NCI-H146 (cell line): ENCODE data around the gene MMP17.

Source experiments
- DNase-seq: peaks from one replicate; lab custom pipeline; 2025; lab: John Stamatoyannopoulos, UW

The MMP17 gene

GRCh38 chr12:131830914-131831571 lies 2.9 kb downstream of the MMP17 start:
- DNase-seq = peak; percentile 78

DNA sequence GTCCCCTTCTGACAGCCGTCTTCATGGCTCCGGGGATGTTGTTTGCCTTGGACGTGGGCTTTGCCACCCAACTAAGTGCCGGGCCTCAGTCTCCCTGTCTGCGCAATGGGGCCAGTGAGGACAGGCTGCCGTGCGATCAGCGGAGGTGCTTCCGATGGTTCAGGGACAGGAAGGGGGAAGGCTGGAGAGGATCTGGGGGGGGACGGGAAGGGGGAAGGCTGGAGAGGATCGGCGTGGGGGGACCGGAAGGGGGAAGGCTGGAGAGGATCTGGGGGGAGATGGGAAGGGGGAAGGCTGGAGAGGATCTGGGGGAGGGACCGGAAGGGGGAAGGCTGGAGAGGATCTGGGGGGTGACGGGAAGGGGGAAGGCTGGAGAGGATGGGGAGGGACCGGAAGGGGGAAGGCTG lies 3.4 kb downstream of the MMP17 start:
- peak; percentile 82 for DNase-seq

DNA sequence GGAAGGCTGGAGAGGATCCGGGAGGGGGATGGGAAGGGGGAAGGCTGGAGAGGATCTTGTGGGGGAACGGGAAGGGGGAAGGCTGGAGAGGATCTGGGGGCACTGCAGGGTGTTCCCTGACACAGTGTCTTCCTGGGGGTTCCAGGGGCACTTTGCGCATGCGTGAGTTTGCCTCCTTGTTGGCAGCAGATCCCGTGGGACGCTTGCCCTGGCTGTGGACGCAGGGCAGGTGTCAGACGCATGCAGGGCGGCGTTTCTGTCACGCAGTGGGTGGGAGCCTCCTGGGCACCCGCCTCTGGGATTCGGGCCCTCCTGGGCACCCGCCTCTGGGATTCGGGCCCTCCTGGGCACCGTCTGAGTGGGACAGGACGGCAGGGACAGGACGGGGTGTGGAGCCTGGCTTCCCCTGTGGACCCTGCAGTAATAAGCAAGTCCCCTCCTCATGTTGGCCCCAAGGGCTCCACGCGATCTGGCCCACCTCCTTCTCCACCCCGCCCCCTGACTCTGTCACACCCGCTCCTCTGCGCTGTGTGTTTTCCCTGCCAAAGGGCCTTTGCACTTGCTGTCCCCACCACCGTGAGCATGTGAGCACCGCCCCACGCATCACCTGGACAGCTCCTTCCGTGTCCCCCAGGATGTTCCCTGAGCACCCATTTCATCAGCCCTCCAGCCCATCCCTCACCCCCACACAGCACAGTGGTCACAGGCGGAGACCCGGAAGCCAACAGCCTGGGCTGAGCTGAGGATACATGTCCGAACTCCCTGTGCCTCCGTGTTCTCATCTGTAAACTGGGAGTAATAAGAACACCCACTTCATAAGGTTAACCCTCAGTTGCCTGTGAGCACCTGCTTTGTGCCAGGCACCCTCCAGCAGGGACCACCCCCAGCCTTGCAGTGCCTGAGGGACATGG lies 4.4 kb downstream of the MMP17 start:
- peak; percentile 80 for DNase-seq

- DNase-seq = no peak
Observed at GRCh38 chr12:131833288-131833895, 5.2 kb downstream of the MMP17 start.

GRCh38 chr12:131833896-131834641 lies 5.9 kb downstream of the MMP17 start:
- no peak for DNase-seq

GRCh38 chr12:131834798-131835615 lies 6.8 kb downstream of the MMP17 start:
- DNase-seq = no peak

GRCh38 chr12:131835616-131836171 lies 7.5 kb downstream of the MMP17 start:
- DNase-seq = no peak

DNA sequence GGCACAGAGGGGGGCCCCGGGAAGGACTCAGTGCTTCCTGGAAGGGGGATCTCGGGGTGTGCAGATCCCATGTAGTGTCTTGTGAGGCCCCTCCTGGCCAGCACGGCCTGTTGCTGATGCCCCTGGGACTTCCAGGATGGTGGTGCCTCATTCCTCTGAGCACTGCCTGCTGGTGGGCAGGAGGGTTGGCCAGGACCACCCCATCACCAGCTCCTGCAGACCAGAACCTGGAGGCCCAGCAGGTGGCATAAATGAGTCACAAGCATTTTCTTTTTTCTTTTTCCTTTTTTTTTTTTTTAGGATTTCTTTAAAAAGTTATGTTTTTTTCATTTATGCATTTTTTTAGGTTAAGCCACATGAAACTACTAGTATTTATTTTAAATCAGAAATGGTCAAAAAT lies 8.0 kb downstream of the MMP17 start:
- DNase-seq = no peak

DNA sequence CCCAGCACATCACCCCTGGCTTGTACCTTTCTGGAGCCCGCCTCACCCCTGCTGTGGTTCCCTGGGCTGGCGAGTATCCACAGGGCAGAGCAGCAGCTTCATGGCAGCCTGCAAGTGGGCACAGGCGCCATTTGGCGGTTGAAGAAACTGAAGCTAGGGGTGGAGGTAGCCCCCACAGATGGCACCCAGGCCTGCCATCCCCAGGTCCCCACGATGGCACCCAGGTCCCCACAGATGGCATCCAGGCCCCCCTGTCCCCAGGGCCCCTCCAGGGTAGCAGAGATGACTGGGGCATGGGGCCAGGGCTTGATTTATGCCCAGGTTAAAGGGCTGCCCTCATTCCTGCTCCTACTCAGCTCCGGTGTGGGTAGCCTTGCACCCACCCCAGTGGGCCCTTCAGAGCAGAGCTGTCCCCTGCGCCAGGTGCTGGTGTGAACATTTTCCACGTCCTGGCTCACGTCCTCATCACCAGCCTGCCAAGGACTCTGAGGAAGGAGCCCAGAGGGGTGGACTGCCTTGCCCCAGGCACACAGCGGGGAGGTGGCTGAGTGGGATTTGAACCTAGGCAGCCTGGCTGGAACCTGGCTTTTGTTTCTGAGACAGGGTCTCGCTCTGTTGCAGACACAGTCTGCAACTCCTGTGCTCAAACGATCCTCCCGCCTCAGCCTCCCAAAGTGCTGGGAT lies 8.7 kb downstream of the MMP17 start:
- DNase-seq = no peak

DNA sequence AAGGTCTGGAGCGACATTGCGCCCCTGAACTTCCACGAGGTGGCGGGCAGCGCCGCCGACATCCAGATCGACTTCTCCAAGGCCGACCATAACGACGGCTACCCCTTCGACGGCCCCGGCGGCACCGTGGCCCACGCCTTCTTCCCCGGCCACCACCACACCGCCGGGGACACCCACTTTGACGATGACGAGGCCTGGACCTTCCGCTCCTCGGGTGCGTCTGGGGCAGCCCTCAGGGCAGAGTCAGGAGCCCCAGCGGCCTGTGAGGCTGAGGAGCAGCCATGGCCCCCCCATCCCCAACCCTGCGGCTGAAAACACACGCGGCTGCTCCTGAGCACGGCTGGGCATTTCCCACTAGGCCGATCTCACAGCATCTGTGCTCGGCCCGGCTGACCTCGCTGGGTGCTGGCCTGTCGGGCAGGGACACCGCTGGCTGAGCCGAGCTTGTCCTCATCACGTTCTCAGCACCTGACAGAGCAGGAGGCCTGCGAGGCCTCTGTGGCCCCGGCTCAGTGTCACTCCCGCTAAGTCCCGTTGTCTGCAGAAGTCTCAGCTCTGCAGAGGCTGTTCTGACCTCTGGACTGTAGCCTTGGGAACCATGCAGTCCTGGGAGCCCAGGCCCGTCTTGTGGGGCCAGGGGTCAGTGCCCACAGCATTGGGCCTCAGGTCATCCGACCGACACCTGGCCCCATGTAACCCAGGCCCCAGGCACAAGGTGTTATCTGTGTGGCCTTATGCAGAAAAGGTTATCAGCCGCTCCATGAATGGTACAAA lies 12.6 kb downstream of the MMP17 start:
- no peak for DNase-seq

- no peak for DNase-seq
Observed at GRCh38 chr12:131841547-131841946, 13.4 kb downstream of the MMP17 start.

- no peak for DNase-seq
Observed at GRCh38 chr12:131842169-131842568, 14.0 kb downstream of the MMP17 start.

GRCh38 chr12:131843527-131843926 lies 15.3 kb downstream of the MMP17 start:
- DNase-seq = no peak

GRCh38 chr12:131844140-131844539 lies 15.9 kb downstream of the MMP17 start:
- no peak for DNase-seq

GRCh38 chr12:131844656-131845055 lies 16.5 kb downstream of the MMP17 start:
- no peak for DNase-seq

DNA sequence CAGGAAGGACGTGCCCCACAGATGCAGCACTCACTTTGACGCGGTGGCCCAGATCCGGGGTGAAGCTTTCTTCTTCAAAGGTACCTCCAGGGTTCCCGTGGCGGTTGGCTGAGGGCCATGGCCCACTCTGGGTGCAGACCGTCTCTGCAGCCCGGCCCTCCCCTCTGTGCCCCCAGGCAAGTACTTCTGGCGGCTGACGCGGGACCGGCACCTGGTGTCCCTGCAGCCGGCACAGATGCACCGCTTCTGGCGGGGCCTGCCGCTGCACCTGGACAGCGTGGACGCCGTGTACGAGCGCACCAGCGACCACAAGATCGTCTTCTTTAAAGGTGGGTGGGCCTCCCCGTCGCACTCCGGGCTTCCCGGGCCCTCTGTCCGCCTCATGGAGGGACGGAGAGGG lies 16.9 kb downstream of the MMP17 start:
- DNase-seq = no peak

DNA sequence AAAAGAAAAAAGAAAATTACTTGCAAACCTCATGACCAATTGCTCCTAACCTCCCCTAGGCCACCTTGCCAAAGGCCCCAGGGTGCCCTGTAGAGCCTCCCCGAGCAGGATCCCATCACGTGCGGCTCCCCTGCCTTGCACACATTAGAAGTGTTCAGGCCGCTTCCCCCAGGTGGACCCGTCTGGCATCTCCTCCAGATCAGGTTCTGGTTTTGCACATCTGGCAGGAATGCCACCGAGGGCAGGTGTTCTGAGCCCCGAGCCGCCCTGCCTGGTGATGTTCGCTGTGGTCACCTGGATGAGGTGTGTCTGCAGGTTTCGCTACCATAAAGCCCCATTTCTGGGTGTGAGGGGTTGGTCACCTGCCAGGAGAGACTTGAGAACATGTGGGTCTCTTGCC lies 19.3 kb downstream of the MMP17 start:
- DNase-seq = no peak

DNA sequence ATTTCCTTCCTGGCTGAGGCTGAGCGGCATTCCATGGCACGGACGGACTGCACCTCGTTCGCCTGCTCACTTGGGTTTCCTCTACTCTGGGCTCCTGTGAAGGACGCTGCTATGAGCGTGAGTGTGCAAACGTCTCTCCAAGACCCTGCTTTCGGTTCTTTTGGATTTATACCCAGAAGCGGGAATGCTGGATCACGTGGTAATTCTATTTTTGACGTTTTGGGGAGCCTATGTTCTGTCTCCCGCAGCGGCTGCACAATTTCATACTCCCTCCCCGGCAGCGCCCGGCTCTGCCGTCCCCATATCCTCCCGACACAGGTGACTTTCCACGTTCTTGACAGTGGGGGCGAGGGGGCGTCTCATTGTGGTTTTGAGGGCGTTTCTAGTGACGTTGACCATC lies 20.6 kb downstream of the MMP17 start:
- no peak for DNase-seq

- DNase-seq = no peak
Observed at GRCh38 chr12:131849700-131850553, 21.7 kb downstream of the MMP17 start.
